Astrocyte of the cerebellum (primary cell): ENCODE results near the gene ZNFX1.

ENCODE experiments used
- DNase-seq: peaks from one replicate; pipeline ENCODE4 v3.0.0-alpha.2; 2011; ENCODE audit warnings: low read depth
- H3K4me3 ChIP-seq: 2 replicates; pipeline ENCODE4 v1.5.1; 2011; ENCODE audit warnings: mild to moderate bottlenecking, low read depth, low read length, moderate library complexity
- in situ Hi-C: cut with HindIII; loops from 2 replicates; pipeline ENCODE4 v1.10.0; 2017; ENCODE audit warnings: low sequenced_read_pairs
- TF ChIP-seq, protein P1 (sequence below): IDR thresholded peaks from 2 replicates; pipeline ENCODE4 v1.5.1; 2012; ENCODE audit warnings: low read length, low read depth, moderate library complexity, mild to moderate bottlenecking; ENCODE audit errors: missing control alignments

Gene ZNFX1

DNA sequence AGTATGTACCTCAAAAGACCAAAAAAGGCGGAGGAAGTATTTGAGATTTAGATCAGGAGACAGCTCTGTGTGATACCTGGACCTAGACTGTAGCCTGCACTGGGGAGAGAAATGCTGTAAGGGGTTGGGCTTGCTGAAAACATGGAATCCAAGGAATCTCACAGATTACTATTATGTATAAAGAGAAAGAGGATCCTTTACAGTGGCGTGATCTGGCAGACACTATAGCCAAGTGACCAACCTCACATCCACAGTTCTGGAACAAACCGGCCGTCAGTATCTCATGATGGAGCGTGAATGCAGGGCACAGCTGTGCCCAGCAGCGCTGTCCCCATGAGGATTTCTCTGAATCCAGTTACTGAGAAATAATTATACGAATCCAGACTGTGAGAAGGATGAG lies 46.4 kb downstream of the ZNFX1 start:
- in situ Hi-C loops: no loop called here
- TF ChIP-seq, protein P1, sequence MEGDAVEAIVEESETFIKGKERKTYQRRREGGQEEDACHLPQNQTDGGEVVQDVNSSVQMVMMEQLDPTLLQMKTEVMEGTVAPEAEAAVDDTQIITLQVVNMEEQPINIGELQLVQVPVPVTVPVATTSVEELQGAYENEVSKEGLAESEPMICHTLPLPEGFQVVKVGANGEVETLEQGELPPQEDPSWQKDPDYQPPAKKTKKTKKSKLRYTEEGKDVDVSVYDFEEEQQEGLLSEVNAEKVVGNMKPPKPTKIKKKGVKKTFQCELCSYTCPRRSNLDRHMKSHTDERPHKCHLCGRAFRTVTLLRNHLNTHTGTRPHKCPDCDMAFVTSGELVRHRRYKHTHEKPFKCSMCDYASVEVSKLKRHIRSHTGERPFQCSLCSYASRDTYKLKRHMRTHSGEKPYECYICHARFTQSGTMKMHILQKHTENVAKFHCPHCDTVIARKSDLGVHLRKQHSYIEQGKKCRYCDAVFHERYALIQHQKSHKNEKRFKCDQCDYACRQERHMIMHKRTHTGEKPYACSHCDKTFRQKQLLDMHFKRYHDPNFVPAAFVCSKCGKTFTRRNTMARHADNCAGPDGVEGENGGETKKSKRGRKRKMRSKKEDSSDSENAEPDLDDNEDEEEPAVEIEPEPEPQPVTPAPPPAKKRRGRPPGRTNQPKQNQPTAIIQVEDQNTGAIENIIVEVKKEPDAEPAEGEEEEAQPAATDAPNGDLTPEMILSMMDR: no peak

DNA sequence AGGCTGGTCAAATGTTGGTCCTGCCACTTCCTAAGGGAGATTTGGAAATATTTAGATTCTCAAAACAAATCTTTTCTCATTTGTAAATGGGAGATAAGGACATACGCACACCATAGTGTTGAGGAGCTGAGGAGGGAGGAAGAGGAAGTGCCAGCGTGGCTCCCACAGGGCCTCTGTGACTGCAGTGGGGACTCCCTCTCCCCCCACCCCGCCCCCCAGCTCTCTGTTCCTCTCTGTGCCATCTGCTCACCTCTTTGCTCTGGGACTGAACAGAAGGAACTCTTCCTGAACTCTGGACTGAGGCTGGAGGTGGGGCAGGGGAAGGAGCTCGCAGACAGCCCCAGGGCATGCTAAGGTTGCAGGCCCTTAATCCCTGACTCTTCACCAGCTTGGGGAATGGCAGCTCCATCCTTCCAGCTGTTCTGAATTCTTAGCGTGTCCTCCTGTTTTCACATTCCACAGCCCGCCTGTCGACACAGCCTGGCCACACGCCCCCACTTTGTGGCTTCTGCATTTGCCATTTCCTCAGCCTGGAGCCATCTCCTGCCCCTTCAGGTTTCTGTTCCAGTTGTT lies 47.2 kb downstream of the ZNFX1 start:
- in situ Hi-C loops: no loop called here
- H3K4me3 ChIP-seq: no peak overlapping the region
- TF ChIP-seq, protein P1: no peak
- no peak for DNase-seq

More for the DNA sequence above, 46.4 kb downstream of the ZNFX1 start:
- DNase-seq: no peak
- no peak overlapping the region for H3K4me3 ChIP-seq

DNA sequence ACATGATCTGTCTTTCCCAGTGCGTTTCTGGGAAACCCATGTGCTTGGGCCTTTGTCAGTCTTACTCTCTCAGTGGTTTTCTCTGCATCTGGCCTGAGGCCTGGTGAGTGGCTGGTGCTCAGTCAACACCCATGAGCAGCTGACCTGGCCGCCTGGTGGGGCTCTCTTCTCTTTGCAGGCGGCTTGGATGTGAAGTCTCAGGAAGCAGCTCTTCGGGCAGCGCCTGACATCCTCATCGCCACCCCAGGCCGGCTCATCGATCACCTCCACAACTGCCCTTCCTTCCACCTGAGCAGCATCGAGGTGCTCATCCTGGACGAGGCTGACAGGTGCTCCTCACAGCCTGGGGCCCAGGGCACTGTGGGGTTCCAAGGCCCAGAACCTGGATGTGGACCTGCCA lies 47.8 kb downstream of the ZNFX1 start:
- in situ Hi-C loops: no loop called here
- TF ChIP-seq, protein P1: no peak
- H3K4me3 ChIP-seq: no peak overlapping the region
- DNase-seq: no peak

DNA sequence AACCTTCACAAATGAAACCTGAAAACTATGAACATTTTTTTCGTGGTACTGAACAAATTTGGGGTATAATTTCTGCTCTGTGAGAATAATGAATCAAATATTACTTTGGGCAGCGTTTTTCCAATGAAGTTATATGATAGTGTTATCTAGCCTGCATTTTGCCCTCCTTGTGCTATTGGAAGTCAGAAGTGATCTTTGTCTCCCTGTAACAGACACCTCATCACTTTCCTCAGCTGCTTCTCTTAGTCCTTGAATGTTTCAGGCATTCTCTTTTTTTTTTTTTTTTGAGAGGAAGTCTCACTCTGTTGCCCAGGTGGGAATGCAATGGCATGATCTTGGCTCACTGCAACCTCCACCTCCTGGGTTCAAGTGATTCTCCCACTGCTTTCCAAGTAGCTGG lies 48.5 kb downstream of the ZNFX1 start:
- in situ Hi-C loops: no loop called here
- no peak for DNase-seq

DNA sequence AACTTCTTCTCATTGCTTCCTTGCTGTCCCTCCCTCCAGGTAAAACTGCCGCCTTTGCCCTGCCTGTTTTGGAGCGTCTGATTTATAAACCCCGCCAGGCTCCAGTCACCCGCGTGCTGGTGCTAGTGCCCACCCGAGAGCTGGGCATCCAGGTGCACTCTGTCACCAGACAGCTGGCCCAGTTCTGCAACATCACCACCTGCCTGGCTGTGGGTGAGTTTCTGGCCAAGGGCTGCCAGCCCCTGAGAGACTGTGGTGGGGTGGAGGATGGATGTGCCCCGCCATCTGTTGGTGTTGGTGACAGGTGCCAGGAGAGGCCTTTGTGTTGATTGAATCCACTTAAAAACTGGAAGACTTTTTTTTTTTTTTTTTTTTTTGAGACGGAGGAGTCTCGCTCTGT lies 49.2 kb downstream of the ZNFX1 start:
- no peak for DNase-seq
- TF ChIP-seq, protein P1: no peak
- no peak overlapping the region for H3K4me3 ChIP-seq
- in situ Hi-C loops: no loop called here

More for the DNA sequence above, 48.5 kb downstream of the ZNFX1 start:
- H3K4me3 ChIP-seq: no peak overlapping the region
- TF ChIP-seq, protein P1: no peak

DNA sequence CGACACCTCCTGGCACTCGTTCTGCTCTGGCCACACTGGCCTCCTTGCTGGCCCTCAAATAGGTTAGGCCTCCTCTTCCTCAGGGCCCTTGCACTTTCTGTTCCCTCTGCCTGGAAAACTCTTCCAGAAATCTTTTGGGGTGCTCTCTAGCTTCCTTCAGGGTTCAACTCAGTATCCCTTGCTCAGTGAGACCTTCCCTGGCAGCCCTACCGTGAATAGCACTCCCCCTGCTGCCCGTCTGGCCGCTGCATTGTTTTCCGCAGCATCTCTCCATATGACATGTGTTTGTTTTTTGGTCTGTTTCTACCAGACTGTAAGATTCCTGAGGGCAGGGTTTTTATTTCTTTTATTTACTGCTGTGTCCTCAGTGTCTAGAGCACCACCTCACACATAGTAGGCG lies 52.0 kb downstream of the ZNFX1 start:
- DNase-seq: no peak
- H3K4me3 ChIP-seq: no peak overlapping the region
- TF ChIP-seq, protein P1: no peak
- in situ Hi-C loops: no loop called here
